ENCODE measurements around the gene RFX8. TPM values are rescaled to one million over a fixed set of nuclear protein-coding genes. Genes with fewer than 3 reads are reported as not detected.

RFX8 gene
- total and polyA plus RNA-seq, 2 donors (not counting 3 experiments of a cell fraction or from before 2014, with no cell fraction given): 0.21 to 1.00 TPM

DNA sequence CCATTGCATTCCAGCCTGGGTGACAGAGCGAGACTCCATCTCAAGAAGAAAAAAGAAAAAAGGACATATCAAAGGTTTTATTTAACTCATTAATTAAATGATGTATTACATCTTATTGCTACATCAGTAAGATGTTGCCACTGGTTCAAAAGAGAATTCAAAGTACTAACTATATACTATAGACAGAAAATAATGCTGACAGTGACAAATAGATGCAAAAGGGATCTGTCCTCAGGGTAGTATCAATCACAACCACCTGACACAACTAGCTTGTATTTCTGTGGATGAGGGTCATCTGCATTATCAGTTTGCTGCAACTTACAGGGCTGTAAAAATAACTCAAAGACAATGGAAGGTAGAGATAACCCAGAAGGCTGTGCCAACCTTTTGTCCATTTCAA, 71.2 kb downstream of the RFX8 start:
- Histone ChIP-seq H3K9me1 (replicated peaks; ENCODE audit: control insufficient read depth, extremely low read depth, insufficient read depth, low read length) (no peaks in the 10 kb centered on the region), H3K4me3 (replicated peaks in 1 of 3; ENCODE audit: insufficient read depth in 1 of 3, low read depth in 1 of 3, low read length in 3 of 3) (no peak overlapping the region), H3K4me2 (ENCODE audit: insufficient read depth, low read length) (no peak overlapping the region), H4K20me1 (replicated peaks; ENCODE audit: control insufficient read depth, extremely low read depth, insufficient read depth, low read length) (no peaks in the 10 kb centered on the region), H3K79me2 (ENCODE audit: control insufficient read depth, insufficient read depth, low read length) (no peaks in the 10 kb centered on the region), H2AFZ (ENCODE audit: low read depth, low read length) (no peak overlapping the region), H3K9me3 (replicated peaks; ENCODE audit: control insufficient read depth, insufficient read depth, low read length) (no peaks in the 10 kb centered on the region), H3K9ac (replicated peaks; ENCODE audit: extremely low read depth, insufficient read depth, low read length) (no peak overlapping the region), H3K27ac (ENCODE audit: insufficient read depth, low read depth, low read length) (no peak overlapping the region), H3K36me3 (ENCODE audit: control insufficient read depth in 2 of 2, extremely low read depth in 1 of 2, insufficient read depth in 2 of 2, low read length in 2 of 2) (no peaks in the 10 kb centered on the region), H3K4me1 (ENCODE audit: control insufficient read depth, extremely low read depth, insufficient read depth, low read length) (no peaks in the 10 kb centered on the region), H3K27me3 (ENCODE audit: control insufficient read depth in 2 of 2, insufficient read depth in 2 of 2, low read length in 2 of 2) (peaks cover 3 to 9% of the 10 kb centered on the region in 2 experiments)
- FAIRE-seq: no peak
- BruUV-seq (replicated peaks): no TSS peak
- CTCF ChIA-PET: interaction anchor here (0.6 to 7.8 kb wide), 4 partner anchors 15 to 62 kb away, joined by 3 to 55 read pairs (median 3); no protein-coding TSS in a partner anchor
- no peak for DNase-seq (ENCODE audit: low read depth, low spot score)
- TF ChIP-seq MAX (IDR thresholded peaks at IDR 0.05; ENCODE audit: insufficient read depth, insufficient read length) (no peak), FOS (IDR thresholded peaks at IDR 0.05; ENCODE audit: borderline replicate concordance, insufficient read depth, low read length) (no peak), POLR2AphosphoS5 (IDR thresholded peaks at IDR 0.05; ENCODE audit: insufficient read depth, low read depth, low read length) (no peak)
- intact Hi-C loops (cut with micrococcal nuclease): no loop called here
- POLR2A ChIA-PET: no interaction called here
- dilution Hi-C loops (cut with MboI; ENCODE audit: extremely low pct_ligation_motif_present, low sequenced_read_pairs): no loop called here

DNA sequence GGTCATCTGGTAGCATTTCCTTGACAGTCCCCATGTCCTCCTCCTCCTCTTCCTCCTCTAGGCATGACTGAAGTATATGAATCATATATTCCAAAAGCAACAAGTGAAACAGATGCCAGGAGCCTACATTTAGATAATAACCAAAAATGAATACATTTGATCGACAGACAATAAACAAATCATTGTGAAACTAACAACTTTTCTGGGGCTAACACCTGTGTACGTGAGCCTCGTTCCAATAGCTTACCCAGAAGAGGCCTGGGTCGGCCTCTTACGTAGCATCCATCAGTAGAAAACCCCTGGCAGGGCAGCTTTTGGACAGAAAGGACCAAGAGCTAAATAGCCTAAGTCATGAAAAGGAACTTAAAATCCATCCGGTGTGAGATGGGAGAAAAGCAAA, 72.3 kb downstream of the RFX8 start:
- TF ChIP-seq GATA2 (IDR thresholded peaks at IDR 0.05; ENCODE audit: insufficient read depth, insufficient read length, low read depth, low read length): no peak
- no peak for TF ChIP-seq MYC (IDR thresholded peaks at IDR 0.05; ENCODE audit: low read depth, low read length)
- TF ChIP-seq POLR2A (IDR thresholded peaks at IDR 0.05; ENCODE audit: low read depth, low read length): no peak
- no peak for TF ChIP-seq EZH2 (IDR thresholded peaks at IDR 0.05; ENCODE audit: borderline replicate concordance, low read depth, low read length, severe bottlenecking)
- TF ChIP-seq, protein P1, sequence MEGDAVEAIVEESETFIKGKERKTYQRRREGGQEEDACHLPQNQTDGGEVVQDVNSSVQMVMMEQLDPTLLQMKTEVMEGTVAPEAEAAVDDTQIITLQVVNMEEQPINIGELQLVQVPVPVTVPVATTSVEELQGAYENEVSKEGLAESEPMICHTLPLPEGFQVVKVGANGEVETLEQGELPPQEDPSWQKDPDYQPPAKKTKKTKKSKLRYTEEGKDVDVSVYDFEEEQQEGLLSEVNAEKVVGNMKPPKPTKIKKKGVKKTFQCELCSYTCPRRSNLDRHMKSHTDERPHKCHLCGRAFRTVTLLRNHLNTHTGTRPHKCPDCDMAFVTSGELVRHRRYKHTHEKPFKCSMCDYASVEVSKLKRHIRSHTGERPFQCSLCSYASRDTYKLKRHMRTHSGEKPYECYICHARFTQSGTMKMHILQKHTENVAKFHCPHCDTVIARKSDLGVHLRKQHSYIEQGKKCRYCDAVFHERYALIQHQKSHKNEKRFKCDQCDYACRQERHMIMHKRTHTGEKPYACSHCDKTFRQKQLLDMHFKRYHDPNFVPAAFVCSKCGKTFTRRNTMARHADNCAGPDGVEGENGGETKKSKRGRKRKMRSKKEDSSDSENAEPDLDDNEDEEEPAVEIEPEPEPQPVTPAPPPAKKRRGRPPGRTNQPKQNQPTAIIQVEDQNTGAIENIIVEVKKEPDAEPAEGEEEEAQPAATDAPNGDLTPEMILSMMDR (IDR thresholded peaks at IDR 0.05; ENCODE audit: extremely low read depth in 1 of 2, insufficient read depth in 1 of 2, low read depth in 1 of 2, low read length in 2 of 2): no peak
- no peak for TF ChIP-seq POLR2AphosphoS5 (IDR thresholded peaks at IDR 0.05; ENCODE audit: insufficient read depth, low read depth, low read length)
- no peak for TF ChIP-seq FOS (IDR thresholded peaks at IDR 0.05; ENCODE audit: borderline replicate concordance, insufficient read depth, low read length)
- TF ChIP-seq JUN (IDR thresholded peaks at IDR 0.05; ENCODE audit: borderline replicate concordance, insufficient read depth, insufficient read length, low read depth): no peak
- TF ChIP-seq MAX (IDR thresholded peaks at IDR 0.05; ENCODE audit: insufficient read depth, insufficient read length): no peak
- intact Hi-C loops (cut with micrococcal nuclease): no loop called here
- Histone ChIP-seq H2AFZ (ENCODE audit: low read depth, low read length) (no peak overlapping the region), H3K4me2 (ENCODE audit: insufficient read depth, low read length) (no peak overlapping the region), H3K9me3 (replicated peaks; ENCODE audit: control insufficient read depth, insufficient read depth, low read length) (no peaks in the 10 kb centered on the region), H3K27ac (ENCODE audit: insufficient read depth, low read depth, low read length) (no peak overlapping the region), H3K4me1 (ENCODE audit: control insufficient read depth, extremely low read depth, insufficient read depth, low read length) (no peaks in the 10 kb centered on the region), H3K79me2 (ENCODE audit: control insufficient read depth, insufficient read depth, low read length) (no peaks in the 10 kb centered on the region), H4K20me1 (replicated peaks; ENCODE audit: control insufficient read depth, extremely low read depth, insufficient read depth, low read length) (no peaks in the 10 kb centered on the region), H3K27me3 (ENCODE audit: control insufficient read depth in 2 of 2, insufficient read depth in 2 of 2, low read length in 2 of 2) (peaks cover 3 to 9% of the 10 kb centered on the region in 2 experiments), H3K9me1 (replicated peaks; ENCODE audit: control insufficient read depth, extremely low read depth, insufficient read depth, low read length) (no peaks in the 10 kb centered on the region), H3K9ac (replicated peaks; ENCODE audit: extremely low read depth, insufficient read depth, low read length) (no peak overlapping the region), H3K4me3 (replicated peaks in 1 of 3; ENCODE audit: insufficient read depth in 1 of 3, low read depth in 1 of 3, low read length in 3 of 3) (no peak overlapping the region), H3K36me3 (ENCODE audit: control insufficient read depth in 2 of 2, extremely low read depth in 1 of 2, insufficient read depth in 2 of 2, low read length in 2 of 2) (no peaks in the 10 kb centered on the region)
- FAIRE-seq (no peak), DNase-seq (ENCODE audit: low read depth, low spot score) (no peak)
- ChIA-PET CTCF (interaction anchor here (0.9 to 1.5 kb wide), 5 partner anchors 15 to 150 kb away, joined by 3 to 4 read pairs (median 3); partner anchors contain the start of gene CREG2), POLR2A (no interaction called here)
- BruUV-seq (replicated peaks): no TSS peak
- dilution Hi-C loops (cut with MboI; ENCODE audit: extremely low pct_ligation_motif_present, low sequenced_read_pairs): no loop called here

Measured in endothelial cell of umbilical vein (primary cell).